GM04503 (cell line): Measurements from ENCODE around the gene IPO8.
A peak's percentile ranks its signal among the peaks of the same experiment; 100 is the strongest.

Source experiments
- DNase-seq: peaks from one replicate; pipeline ENCODE4 v3.0.0-alpha.2; 2012; ENCODE audit warnings: low read depth

The IPO8 gene

GRCh38 chr12:30695199-30696102, at the start of gene IPO8:
IPO8 (minus strand) TSS chr12:30695869; CDS start chr12:30695647, 222 bp downstream.
- DNase-seq: peak; percentile 58

DNA sequence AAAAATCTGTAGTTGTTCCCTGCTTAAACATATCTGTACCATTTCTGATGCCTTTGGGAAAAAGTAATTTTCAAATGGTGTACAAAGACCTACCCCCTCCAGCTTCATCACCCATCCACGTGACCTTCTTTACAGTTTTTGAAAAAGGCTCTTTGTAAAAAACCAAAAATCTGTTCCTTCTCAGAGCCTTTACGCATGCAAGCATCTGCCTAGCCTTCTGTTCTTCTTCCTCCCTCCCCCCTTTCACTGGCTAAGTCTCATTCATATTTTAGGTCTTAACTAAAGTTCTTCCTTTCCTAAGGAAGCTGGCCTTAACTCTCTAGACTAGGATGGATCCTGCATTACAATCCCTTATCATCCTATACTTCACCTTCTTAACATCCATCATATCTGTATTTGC, 48.7 kb upstream of the IPO8 start:
- no peak for DNase-seq

- no peak for DNase-seq
Observed at GRCh38 chr12:30740274-30740673, 44.6 kb upstream of the IPO8 start.

DNA sequence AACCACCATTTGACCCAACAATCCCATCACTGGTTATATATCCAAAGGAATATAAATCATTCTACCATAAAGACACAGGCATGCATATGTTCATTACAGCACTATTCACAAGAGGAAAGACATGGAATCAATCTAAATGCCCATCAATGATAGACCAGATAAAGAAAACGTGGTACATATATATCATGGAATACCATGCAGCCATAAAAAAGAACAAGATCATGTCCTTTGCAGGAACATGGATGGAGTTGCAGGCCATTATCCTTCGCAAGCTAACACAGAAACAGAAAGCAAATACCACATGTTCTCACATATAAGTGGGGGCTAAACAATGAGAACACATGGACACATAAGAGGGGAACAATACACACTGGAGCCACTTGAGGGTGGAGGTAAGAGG, 43.4 kb upstream of the IPO8 start:
- no peak for DNase-seq

DNA sequence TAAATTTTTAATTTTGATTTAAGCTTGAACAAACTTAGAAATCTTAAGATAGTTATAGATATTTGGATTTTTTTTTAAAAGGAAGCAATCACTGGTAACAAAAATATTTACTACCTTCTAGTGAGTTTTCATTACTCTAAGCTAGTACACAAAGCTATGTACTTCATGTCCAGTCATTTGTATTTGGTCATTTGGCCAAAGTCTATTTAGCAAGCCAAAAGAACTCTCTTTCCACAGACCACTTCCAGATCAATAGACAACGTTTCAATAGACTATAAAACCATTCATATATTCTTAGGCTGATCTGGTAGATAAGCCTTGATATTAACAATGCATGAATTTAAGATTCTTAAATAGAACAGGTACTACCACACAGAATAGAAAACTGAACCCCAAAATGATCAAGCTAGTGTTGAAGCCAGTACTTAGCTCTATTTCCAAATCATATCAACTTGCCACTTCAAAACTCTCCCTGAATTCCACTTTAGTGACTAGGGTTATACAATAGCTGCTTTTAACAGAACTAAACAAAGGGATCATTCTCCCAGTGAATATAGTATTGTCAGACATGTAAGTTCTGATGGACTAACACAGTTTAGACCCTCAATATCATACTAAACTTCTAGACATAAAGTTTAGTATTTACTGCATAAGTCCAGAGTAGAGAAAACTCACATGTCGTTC, 37.4 kb upstream of the IPO8 start:
- no peak for DNase-seq

DNA sequence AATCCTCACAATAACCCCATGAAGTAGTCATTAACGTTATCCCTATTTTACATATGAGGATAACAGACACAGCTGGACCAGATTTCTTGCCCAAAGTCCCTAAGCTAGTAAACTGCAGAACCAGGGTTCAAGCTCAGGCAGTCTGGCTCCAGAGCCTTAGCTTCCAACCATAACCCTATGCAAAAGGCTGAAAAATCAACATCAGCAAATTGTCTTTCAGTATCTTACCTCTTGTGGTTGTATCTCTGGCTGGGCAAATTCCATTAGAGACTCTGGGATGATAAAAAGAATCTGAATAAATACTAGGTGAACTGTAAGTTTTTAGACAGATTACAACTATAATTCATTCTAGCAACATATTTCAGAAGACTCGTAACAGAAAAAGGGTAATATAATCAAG, 34.3 kb upstream of the IPO8 start:
- DNase-seq: no peak

GRCh38 chr12:30729547-30729946, 33.9 kb upstream of the IPO8 start:
- DNase-seq: no peak

DNA sequence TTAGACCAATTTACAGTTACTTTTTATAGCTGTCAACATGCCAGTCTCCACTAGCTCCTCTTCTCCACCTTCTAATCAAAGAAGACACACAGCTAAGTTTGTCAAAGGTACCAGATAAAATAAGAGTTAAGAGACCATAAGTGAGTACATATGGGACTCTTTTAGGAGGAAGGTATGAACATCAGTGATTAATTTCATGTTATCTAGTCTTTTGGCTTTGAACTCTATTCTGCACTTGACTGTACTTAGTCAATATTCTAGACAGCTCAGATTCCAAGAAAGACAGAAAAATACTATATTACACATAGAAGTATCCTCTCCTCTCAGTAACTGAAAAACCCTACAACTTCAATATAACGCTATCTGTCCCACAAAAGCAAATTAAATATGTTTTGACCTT, 31.0 kb upstream of the IPO8 start:
- DNase-seq: no peak

DNA sequence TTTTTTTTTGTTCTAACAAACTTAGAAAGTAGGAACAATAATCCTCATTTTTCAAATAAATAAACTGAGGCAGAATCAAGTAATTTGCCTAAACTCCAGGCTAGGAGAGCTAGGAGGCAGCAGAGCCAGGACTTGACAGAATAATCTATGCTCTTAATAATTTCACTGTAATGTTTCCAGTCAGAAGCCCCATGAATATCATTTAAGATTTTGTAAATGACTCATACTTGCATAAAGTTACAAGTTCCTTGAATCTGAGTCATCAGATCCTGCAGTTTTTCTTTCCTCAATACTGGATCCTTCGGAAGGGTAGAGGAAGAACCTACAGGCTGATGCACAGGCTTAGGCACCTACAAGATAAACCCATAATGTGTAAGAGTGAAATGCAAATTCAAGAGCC, 30.1 kb upstream of the IPO8 start:
- DNase-seq: peak; percentile 43

DNA sequence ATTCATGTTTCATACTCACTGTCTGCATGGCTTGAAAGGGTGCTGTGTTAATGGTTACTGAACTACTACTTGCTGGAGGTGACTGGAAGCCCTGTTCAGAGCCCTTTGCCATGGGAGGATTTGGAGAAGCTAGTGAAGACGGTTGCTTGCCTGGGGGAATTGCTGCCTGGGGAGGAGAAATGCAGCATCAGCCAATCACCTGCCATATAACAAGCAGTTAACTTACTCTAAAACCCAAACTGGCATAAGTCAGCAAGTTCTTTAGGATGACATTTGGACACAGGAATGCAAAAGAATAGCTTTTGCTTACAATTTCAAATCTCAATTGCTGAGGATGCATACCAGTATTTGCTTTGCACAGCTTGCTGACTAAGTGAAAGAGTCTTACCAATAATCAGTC, 23.4 kb upstream of the IPO8 start:
- peak; percentile 82 for DNase-seq

GRCh38 chr12:30707613-30708342, 12.1 kb upstream of the IPO8 start:
- DNase-seq: no peak

- DNase-seq: no peak
Observed at GRCh38 chr12:30706476-30706875, 10.8 kb upstream of the IPO8 start.

DNA sequence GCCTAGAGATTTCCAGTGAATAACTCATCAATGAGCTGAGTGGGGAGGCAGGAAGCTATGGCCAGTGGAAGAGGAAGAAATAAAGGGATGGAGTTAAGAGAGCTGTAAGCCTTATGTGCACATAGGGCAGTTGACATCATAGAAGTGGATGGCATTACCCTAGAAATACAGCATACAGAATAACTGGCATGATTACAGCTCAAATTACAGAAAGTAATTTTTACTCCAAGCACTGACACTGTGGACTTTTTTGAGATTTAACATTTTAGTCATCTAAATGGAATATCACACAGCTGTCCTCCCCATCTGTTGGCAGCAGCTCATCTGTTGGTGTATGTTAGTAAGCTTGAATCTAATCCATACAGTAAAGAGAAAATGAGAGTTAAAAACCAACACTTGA, 5.4 kb upstream of the IPO8 start:
- no peak for DNase-seq

- no peak for DNase-seq
Observed at GRCh38 chr12:30700216-30700900, 4.7 kb upstream of the IPO8 start.

GRCh38 chr12:30698346-30698745, 2.7 kb upstream of the IPO8 start:
- no peak for DNase-seq

GRCh38 chr12:30696943-30697342, 1.3 kb upstream of the IPO8 start:
- DNase-seq: no peak

GRCh38 chr12:30696486-30696885, 817 bp upstream of the IPO8 start:
- DNase-seq: no peak

GRCh38 chr12:30696103-30696408, 387 bp upstream of the IPO8 start:
- DNase-seq: no peak

- no peak for DNase-seq
Observed at GRCh38 chr12:30694412-30695198, 1.1 kb downstream of the IPO8 start.

GRCh38 chr12:30692470-30692869, 3.2 kb downstream of the IPO8 start:
- no peak for DNase-seq

GRCh38 chr12:30691122-30691879, 4.4 kb downstream of the IPO8 start:
- DNase-seq: peak; percentile 43
